ENCODE measurements around the gene PBX3.

Gene PBX3

GRCh38 chr9:125902214-125902613 lies 155.0 kb downstream of the PBX3 start:
- H3K27me3 ChIP-seq (ENCODE audit: insufficient read depth, low read length): no peaks in the 10 kb centered on the region
- no peaks in the 10 kb centered on the region for H3K36me3 ChIP-seq (ENCODE audit: insufficient read depth, low read length)
- peaks cover 20% of the 10 kb centered on the region for H3K79me2 ChIP-seq (ENCODE audit: control insufficient read depth, insufficient read depth, low read length, unreplicated experiment)
- H3K4me1 ChIP-seq (ENCODE audit: control insufficient read depth, insufficient read depth, low read length, unreplicated experiment): peaks cover 50% of the 10 kb centered on the region
- H3K4me3 ChIP-seq (ENCODE audit: low read depth, low read length): no peak overlapping the region; the same call in 1 of the 2 replicates
- H2AFZ ChIP-seq (ENCODE audit: low read length, unreplicated experiment): no peak overlapping the region
- H3K27ac ChIP-seq (ENCODE audit: low read depth, low read length): no peak overlapping the region

GRCh38 chr9:125902831-125903512 lies 155.8 kb downstream of the PBX3 start:
- Histone ChIP-seq H3K27ac (ENCODE audit: low read depth, low read length) (no peak overlapping the region), H3K27me3 (ENCODE audit: insufficient read depth, low read length) (no peaks in the 10 kb centered on the region), H3K79me2 (ENCODE audit: control insufficient read depth, insufficient read depth, low read length, unreplicated experiment) (peaks cover 24% of the 10 kb centered on the region), H3K4me3 (ENCODE audit: low read depth, low read length) (no peak overlapping the region), H2AFZ (ENCODE audit: low read length, unreplicated experiment) (no peak overlapping the region), H3K36me3 (ENCODE audit: insufficient read depth, low read length) (no peaks in the 10 kb centered on the region), H3K4me1 (ENCODE audit: control insufficient read depth, insufficient read depth, low read length, unreplicated experiment) (peaks cover 50% of the 10 kb centered on the region)

- peaks cover 24% of the 10 kb centered on the region for H3K79me2 ChIP-seq (ENCODE audit: control insufficient read depth, insufficient read depth, low read length, unreplicated experiment)
These were observed 157.1 kb downstream of the PBX3 start for GRCh38 chr9:125904155-125904851.

GRCh38 chr9:125906144-125906543 lies 159.0 kb downstream of the PBX3 start:
- peaks cover 22% of the 10 kb centered on the region for H3K79me2 ChIP-seq (ENCODE audit: control insufficient read depth, insufficient read depth, low read length, unreplicated experiment)
- H3K36me3 ChIP-seq (ENCODE audit: insufficient read depth, low read length): no peaks in the 10 kb centered on the region
- H3K27ac ChIP-seq (ENCODE audit: low read depth, low read length): no peak overlapping the region
- H3K4me3 ChIP-seq (ENCODE audit: low read depth, low read length): no peak overlapping the region
- peaks cover 50% of the 10 kb centered on the region for H3K4me1 ChIP-seq (ENCODE audit: control insufficient read depth, insufficient read depth, low read length, unreplicated experiment)
- H2AFZ ChIP-seq (ENCODE audit: low read length, unreplicated experiment): no peak overlapping the region
- H3K27me3 ChIP-seq (ENCODE audit: insufficient read depth, low read length): no peaks in the 10 kb centered on the region

More at GRCh38 chr9:125904155-125904851, 157.1 kb downstream of the PBX3 start:
- Histone ChIP-seq H3K36me3 (ENCODE audit: insufficient read depth, low read length) (no peaks in the 10 kb centered on the region), H2AFZ (ENCODE audit: low read length, unreplicated experiment) (no peak overlapping the region), H3K27ac (ENCODE audit: low read depth, low read length) (no peak overlapping the region), H3K4me1 (ENCODE audit: control insufficient read depth, insufficient read depth, low read length, unreplicated experiment) (peaks cover 50% of the 10 kb centered on the region), H3K27me3 (ENCODE audit: insufficient read depth, low read length) (no peaks in the 10 kb centered on the region), H3K4me3 (ENCODE audit: low read depth, low read length) (no peak overlapping the region)

- no peaks in the 10 kb centered on the region for H3K36me3 ChIP-seq (ENCODE audit: insufficient read depth, low read length)
- H3K4me3 ChIP-seq (ENCODE audit: low read depth, low read length): no peak overlapping the region
- no peaks in the 10 kb centered on the region for H3K27me3 ChIP-seq (ENCODE audit: insufficient read depth, low read length)
- no peak overlapping the region for H2AFZ ChIP-seq (ENCODE audit: low read length, unreplicated experiment)
- peaks cover 16% of the 10 kb centered on the region for H3K79me2 ChIP-seq (ENCODE audit: control insufficient read depth, insufficient read depth, low read length, unreplicated experiment)
- H3K4me1 ChIP-seq (ENCODE audit: control insufficient read depth, insufficient read depth, low read length, unreplicated experiment): peaks cover 44% of the 10 kb centered on the region
- H3K27ac ChIP-seq (ENCODE audit: low read depth, low read length): no peak overlapping the region
These were observed 159.7 kb downstream of the PBX3 start for GRCh38 chr9:125906893-125907292.

- Histone ChIP-seq H3K4me1 (ENCODE audit: control insufficient read depth, insufficient read depth, low read length, unreplicated experiment) (peaks cover 33% of the 10 kb centered on the region), H2AFZ (ENCODE audit: low read length, unreplicated experiment) (no peak overlapping the region), H3K79me2 (ENCODE audit: control insufficient read depth, insufficient read depth, low read length, unreplicated experiment) (peaks cover 16% of the 10 kb centered on the region), H3K36me3 (ENCODE audit: insufficient read depth, low read length) (no peaks in the 10 kb centered on the region), H3K27me3 (ENCODE audit: insufficient read depth, low read length) (no peaks in the 10 kb centered on the region), H3K4me3 (ENCODE audit: low read depth, low read length) (no peak overlapping the region), H3K27ac (ENCODE audit: low read depth, low read length) (no peak overlapping the region)
These were observed 161.0 kb downstream of the PBX3 start for GRCh38 chr9:125908136-125908535.

- no peak overlapping the region for H3K4me3 ChIP-seq (ENCODE audit: low read depth, low read length)
- H3K27me3 ChIP-seq (ENCODE audit: insufficient read depth, low read length): no peaks in the 10 kb centered on the region
- H2AFZ ChIP-seq (ENCODE audit: low read length, unreplicated experiment): no peak overlapping the region
- peaks cover 27% of the 10 kb centered on the region for H3K4me1 ChIP-seq (ENCODE audit: control insufficient read depth, insufficient read depth, low read length, unreplicated experiment)
- H3K79me2 ChIP-seq (ENCODE audit: control insufficient read depth, insufficient read depth, low read length, unreplicated experiment): peaks cover 11% of the 10 kb centered on the region
- H3K27ac ChIP-seq (ENCODE audit: low read depth, low read length): no peak overlapping the region
- no peaks in the 10 kb centered on the region for H3K36me3 ChIP-seq (ENCODE audit: insufficient read depth, low read length)
These were observed 161.8 kb downstream of the PBX3 start for GRCh38 chr9:125908966-125909365.

- H3K4me1 ChIP-seq (ENCODE audit: control insufficient read depth, insufficient read depth, low read length, unreplicated experiment): peaks cover 23% of the 10 kb centered on the region
- no peak overlapping the region for H3K27ac ChIP-seq (ENCODE audit: low read depth, low read length)
- no peaks in the 10 kb centered on the region for H3K27me3 ChIP-seq (ENCODE audit: insufficient read depth, low read length)
- H2AFZ ChIP-seq (ENCODE audit: low read length, unreplicated experiment): no peak overlapping the region
- no peak overlapping the region for H3K4me3 ChIP-seq (ENCODE audit: low read depth, low read length)
- no peaks in the 10 kb centered on the region for H3K36me3 ChIP-seq (ENCODE audit: insufficient read depth, low read length)
- H3K79me2 ChIP-seq (ENCODE audit: control insufficient read depth, insufficient read depth, low read length, unreplicated experiment): peaks cover 6% of the 10 kb centered on the region
These were observed 162.3 kb downstream of the PBX3 start for GRCh38 chr9:125909459-125909858.

GRCh38 chr9:125910286-125910685 lies 163.1 kb downstream of the PBX3 start:
- Histone ChIP-seq H2AFZ (ENCODE audit: low read length, unreplicated experiment) (no peak overlapping the region), H3K4me1 (ENCODE audit: control insufficient read depth, insufficient read depth, low read length, unreplicated experiment) (peaks cover 18% of the 10 kb centered on the region), H3K36me3 (ENCODE audit: insufficient read depth, low read length) (no peaks in the 10 kb centered on the region), H3K79me2 (ENCODE audit: control insufficient read depth, insufficient read depth, low read length, unreplicated experiment) (peaks cover 4% of the 10 kb centered on the region), H3K4me3 (ENCODE audit: low read depth, low read length) (no peak overlapping the region), H3K27ac (ENCODE audit: low read depth, low read length) (no peak overlapping the region), H3K27me3 (ENCODE audit: insufficient read depth, low read length) (no peaks in the 10 kb centered on the region)

- Histone ChIP-seq H3K27ac (ENCODE audit: low read depth, low read length) (no peak overlapping the region), H3K36me3 (ENCODE audit: insufficient read depth, low read length) (no peaks in the 10 kb centered on the region), H3K4me3 (ENCODE audit: low read depth, low read length) (no peak overlapping the region), H2AFZ (ENCODE audit: low read length, unreplicated experiment) (no peak overlapping the region), H3K27me3 (ENCODE audit: insufficient read depth, low read length) (no peaks in the 10 kb centered on the region), H3K79me2 (ENCODE audit: control insufficient read depth, insufficient read depth, low read length, unreplicated experiment) (peaks cover 4% of the 10 kb centered on the region), H3K4me1 (ENCODE audit: control insufficient read depth, insufficient read depth, low read length, unreplicated experiment) (no peaks in the 10 kb centered on the region)
These were observed 164.9 kb downstream of the PBX3 start for GRCh38 chr9:125911861-125912644.
